A549 (cell line): ENCODE results near the gene TF. TPM values are rescaled to one million over a fixed set of nuclear protein-coding genes. Genes with fewer than 3 reads are reported as not detected.

Source experiments
- ATAC-seq, 2 experiments: fragments of 200-7000 bp in 1 of 2; fragments of >200 bp in 1 of 2; cut with Nextera tagmentation in 1 of 2; cut with Tn5 transposase in 1 of 2; 3 replicates each; pipeline versions ENCODE4 v1.8.0 to v1.9.1; 2018 to 2020; ENCODE audit warnings: mild to moderate bottlenecking in 1 of 2, moderate library complexity in 1 of 2
- CTCF ChIA-PET: fragments of 300-600 bp; sonication (Branson Sonifier 250); formaldehyde crosslinking; extraction: SDS; loops from one replicate; lab custom pipeline; 2021; ENCODE audit warnings: antibody characterized with exemption, inconsistent platforms; lab: Yijun Ruan, JAX
- POLR2A ChIA-PET: fragments of 350-600 bp; formaldehyde crosslinking; extraction: SDS; loops from one replicate; lab custom pipeline; 2021; ENCODE audit warnings: antibody characterized with exemption, inconsistent platforms; lab: Yijun Ruan, JAX
- DNase-seq, 2 experiments: peaks; one replicate each; pipeline versions ENCODE4 v3.0.0 to v3.0.0-alpha.2; 2011 to 2016; ENCODE audit warnings: low read depth in 1 of 2, low spot score in 1 of 2
- FAIRE-seq: peaks from 2 replicates; lab custom pipeline; 2011; peaks lifted over from hg19 to GRCh38; lab: Jason Lieb, UNC
- H3K27ac ChIP-seq, 2 experiments: fragments of >200 bp; sonication (Bioruptor Twin); formaldehyde crosslinking; 3 replicates each; pipeline ENCODE4 v1.5.1; 2016 to 2017
- H3K4me1 ChIP-seq: fragments of >200 bp; sonication (Bioruptor Twin); formaldehyde crosslinking; 3 replicates; pipeline ENCODE4 v1.6.1; 2016
- H3K4me2 ChIP-seq: fragments of >200 bp; sonication (Bioruptor Twin); formaldehyde crosslinking; 3 replicates; pipeline ENCODE4 v1.6.1; 2016
- H3K4me3 ChIP-seq: fragments of >200 bp; sonication (Bioruptor Twin); formaldehyde crosslinking; 3 replicates; pipeline ENCODE4 v1.5.1; 2016
- H3K9me3 ChIP-seq: fragments of >200 bp; sonication (Bioruptor Twin); formaldehyde crosslinking; 3 replicates; pipeline ENCODE4 v1.6.1; 2016
- ATOH8 ChIP-seq: fragments of 250-450 bp; sonication (Bioruptor Pico); IDR thresholded peaks from 2 replicates; pipeline ENCODE4 v1.5.0; 2020; ENCODE audit warnings: low read depth, mild to moderate bottlenecking, moderate library complexity
- BCL3 ChIP-seq: fragments of >200 bp; sonication (Bioruptor Twin); formaldehyde crosslinking; IDR thresholded peaks from 3 replicates; pipeline ENCODE4 v1.6.1; 2016
- CHD4 ChIP-seq: fragments of 200-600 bp; sonication (generic); IDR thresholded peaks from 2 replicates; pipeline ENCODE4 v1.6.1; 2016; ENCODE audit warnings: antibody characterized with exemption, mild to moderate bottlenecking, borderline replicate concordance
- E2F6 ChIP-seq: IDR thresholded peaks from 2 replicates; pipeline ENCODE4 v1.6.1; 2012; ENCODE audit warnings: low read depth, borderline replicate concordance
- EHF ChIP-seq: fragments of 250-450 bp; sonication (Bioruptor Pico); IDR thresholded peaks from 2 replicates; pipeline ENCODE4 v1.5.0; 2020; ENCODE audit warnings: mild to moderate bottlenecking
- ELK1 ChIP-seq: fragments of 150-350 bp; IDR thresholded peaks from 2 replicates; pipeline ENCODE4 v1.6.1; 2014; ENCODE audit warnings: low read depth, mild to moderate bottlenecking, low read length
- FOSL2 ChIP-seq, 2 experiments: fragments of 450-650 bp in 1 of 2; fragments of >200 bp in 1 of 2; sonication (Bioruptor Twin) in 1 of 2; formaldehyde crosslinking; IDR thresholded peaks; 2 replicates each; pipeline versions ENCODE4 v1.5.0 to v1.6.1; 2016 to 2020; ENCODE audit warnings: mild to moderate bottlenecking in 1 of 2, moderate library complexity in 1 of 2
- FOXS1 ChIP-seq: fragments of 250-450 bp; sonication (Bioruptor Pico); IDR thresholded peaks from 2 replicates; pipeline ENCODE4 v1.5.0; 2020; ENCODE audit warnings: mild to moderate bottlenecking, moderate library complexity
- HDAC2 ChIP-seq: fragments of 200-600 bp; sonication (generic); IDR thresholded peaks from 2 replicates; pipeline ENCODE4 v1.6.1; 2016
- HOXA7 ChIP-seq: fragments of 250-450 bp; sonication (Bioruptor Pico); IDR thresholded peaks from 2 replicates; pipeline ENCODE4 v1.5.0; 2020; ENCODE audit warnings: mild to moderate bottlenecking, moderate library complexity
- KDM1A ChIP-seq: fragments of 200-600 bp; sonication (generic); IDR thresholded peaks from 2 replicates; pipeline ENCODE4 v1.6.1; 2016; ENCODE audit warnings: low read depth, mild to moderate bottlenecking
- KDM5A ChIP-seq: fragments of 200-600 bp; sonication (generic); IDR thresholded peaks from 2 replicates; pipeline ENCODE4 v1.6.1; 2016; ENCODE audit warnings: antibody characterized with exemption, mild to moderate bottlenecking
- MAZ ChIP-seq: fragments of 150-350 bp; IDR thresholded peaks from 2 replicates; pipeline ENCODE4 v1.6.1; 2014; ENCODE audit warnings: antibody characterized with exemption, low read depth, low read length, borderline replicate concordance
- NR3C1 ChIP-seq: fragments of >200 bp; sonication (Bioruptor Twin); formaldehyde crosslinking; IDR thresholded peaks from 3 replicates; pipeline ENCODE4 v1.6.1; 2017
- PHF8 ChIP-seq: fragments of 200-600 bp; sonication (generic); IDR thresholded peaks from 2 replicates; pipeline ENCODE4 v1.6.1; 2016; ENCODE audit warnings: low read depth, mild to moderate bottlenecking, antibody characterized with exemption, moderate library complexity, borderline replicate concordance
- POLR2A ChIP-seq: IDR thresholded peaks from 2 replicates; pipeline ENCODE4 v1.6.1; 2012; ENCODE audit warnings: mild to moderate bottlenecking, low read length
- RCOR1 ChIP-seq: fragments of 150-350 bp; IDR thresholded peaks from 2 replicates; pipeline ENCODE4 v1.6.1; 2014; ENCODE audit warnings: antibody characterized with exemption, low read length, low read depth
- REST ChIP-seq: fragments of 200-600 bp; sonication (generic); IDR thresholded peaks from 2 replicates; pipeline ENCODE4 v1.6.1; 2016; ENCODE audit warnings: antibody characterized with exemption, mild to moderate bottlenecking, moderate library complexity
- RFX5 ChIP-seq: fragments of 450-650 bp; IDR thresholded peaks from 2 replicates; pipeline ENCODE4 v1.7.1; 2014; ENCODE audit warnings: antibody characterized with exemption, mild to moderate bottlenecking, moderate library complexity
- RNF2 ChIP-seq: fragments of 200-600 bp; sonication (generic); IDR thresholded peaks from 2 replicates; pipeline ENCODE4 v1.6.1; 2016; ENCODE audit warnings: low read depth, mild to moderate bottlenecking, antibody characterized with exemption, moderate library complexity, borderline replicate concordance
- SMC3 ChIP-seq: fragments of >200 bp; sonication (Bioruptor Twin); formaldehyde crosslinking; IDR thresholded peaks from 3 replicates; pipeline ENCODE4 v1.6.1; 2018; ENCODE audit warnings: inconsistent platforms
- ZC3H11A ChIP-seq: fragments of 450-650 bp; IDR thresholded peaks from 2 replicates; pipeline ENCODE4 v1.6.1; 2014; ENCODE audit warnings: antibody characterized with exemption, mild to moderate bottlenecking
- ZSCAN20 ChIP-seq: fragments of 250-450 bp; sonication (Bioruptor Pico); IDR thresholded peaks from 2 replicates; pipeline ENCODE4 v1.8.0; 2022; ENCODE audit warnings: mild to moderate bottlenecking, moderate library complexity
- WGBS: methylation state at CpG from one replicate; pipeline ENCODE4 v1.1.6; 2017; ENCODE audit errors: missing lambda C conversion rate; 5-methylcytosine and 5-hydroxymethylcytosine counted together
- polyA plus RNA-seq, 4 experiments: library from polyadenylated mRNA; depleted of rRNA in 3 of 4; stranded (reverse); fragments of >200 nt; fragmentation: RNase III in 1 of 4; extraction: RNeasy Plus Mini Kit Qiagen cat#74134 plus additional on column Dnase treatment in 1 of 4; gene quantifications; 2 replicates in 3 of 4; 3 replicates in 1 of 4; pipeline ENCODE4 v1.2.3, GENCODE V29; 2011 to 2017

Gene TF
- polyA plus RNA-seq, 2 of the 4 experiments (the other 2 are of a cell fraction): 0.53 to 10.5 TPM

GRCh38 chr3:133763797-133764683, 17.8 kb downstream of the TF start:
- ChIA-PET CTCF (no interaction called here), POLR2A (no interaction called here)
- no peak for TF ChIP-seq NR3C1
- no peak for TF ChIP-seq POLR2A
- TF ChIP-seq MAZ: no peak
- TF ChIP-seq HDAC2: no peak
- TF ChIP-seq KDM1A: no peak
- WGBS: 53% methylated on average over 6 of the region's 6 CpGs
- Histone ChIP-seq H3K4me1 (no peaks in the 10 kb centered on the region), H3K4me2 (no peak overlapping the region), H3K4me3 (no peak overlapping the region), H3K27ac (no peak overlapping the region), H3K9me3 (no peaks in the 10 kb centered on the region)
- DNase-seq (no peak), ATAC-seq (no peak), FAIRE-seq (no peak)

GRCh38 chr3:133765256-133765655, 19.1 kb downstream of the TF start:
- Histone ChIP-seq H3K4me2 (no peak overlapping the region), H3K4me3 (no peak overlapping the region), H3K27ac (no peak overlapping the region), H3K9me3 (no peaks in the 10 kb centered on the region), H3K4me1 (no peaks in the 10 kb centered on the region)
- no peak for ATAC-seq
- no peak for TF ChIP-seq FOXS1 (CRISPR knock-in tag)
- no peak for TF ChIP-seq EHF (CRISPR knock-in tag)
- no peak for TF ChIP-seq ZSCAN20 (CRISPR knock-in tag)
- TF ChIP-seq ELK1: no peak
- TF ChIP-seq ZC3H11A: no peak
- TF ChIP-seq SMC3: no peak
- TF ChIP-seq RFX5: no peak
- TF ChIP-seq RCOR1: no peak
- no peak for TF ChIP-seq REST
- no peak for TF ChIP-seq ATOH8 (CRISPR knock-in tag)
- no peak for TF ChIP-seq FOSL2 (IDR thresholded peaks at IDR 0.05)
- no peak for TF ChIP-seq FOSL2 (CRISPR knock-in tag; IDR thresholded peaks at IDR 0.05)
- TF ChIP-seq CHD4: no peak
- no peak for TF ChIP-seq RNF2
- TF ChIP-seq BCL3: no peak
- TF ChIP-seq HOXA7 (CRISPR knock-in tag): no peak
- TF ChIP-seq KDM5A: no peak
- no peak for TF ChIP-seq E2F6
- TF ChIP-seq PHF8: no peak
- no peak for DNase-seq
- ChIA-PET POLR2A (no interaction called here), CTCF (no interaction called here)
- no peak for FAIRE-seq
